ENCODE measurements around the gene JMJD1C. TPM values are rescaled to one million over a fixed set of nuclear protein-coding genes. Genes with fewer than 3 reads are reported as not detected.

Gene JMJD1C
- total RNA-seq, 1 experiment from 2014 or later: 66.3 TPM

- TF ChIP-seq ELF1 (IDR thresholded peaks at IDR 0.05; ENCODE audit: borderline replicate concordance, low read depth): no peak
- no peak for TF ChIP-seq SP1 (IDR thresholded peaks at IDR 0.05; ENCODE audit: low read depth)
- no peak for TF ChIP-seq CTCF (IDR thresholded peaks at IDR 0.05 in 2 of 3, conservative IDR thresholded peaks at IDR 0.05 in 1 of 3; ENCODE audit: borderline replicate concordance in 1 of 3, insufficient read depth in 1 of 3, low read depth in 2 of 3, low read length in 2 of 3)
- no peak for TF ChIP-seq JUND (IDR thresholded peaks at IDR 0.05)
- TF ChIP-seq POLR2A (IDR thresholded peaks at IDR 0.05; ENCODE audit: borderline replicate concordance, extremely low read depth, insufficient read depth, insufficient read length): no peak
- no peak for TF ChIP-seq CEBPB (IDR thresholded peaks at IDR 0.05; ENCODE audit: low read depth)
- TF ChIP-seq POLR2AphosphoS5 (IDR thresholded peaks at IDR 0.05; ENCODE audit: low read depth, low read length): no peak
- no peak for TF ChIP-seq ZFX (IDR thresholded peaks at IDR 0.05)
- no peak for TF ChIP-seq REST (IDR thresholded peaks at IDR 0.05; ENCODE audit: low read depth)
- no peak for TF ChIP-seq SIN3A (IDR thresholded peaks at IDR 0.05; ENCODE audit: low read depth)
- no peak for TF ChIP-seq EZH2phosphoT487 (IDR thresholded peaks at IDR 0.05; ENCODE audit: borderline replicate concordance)
- TF ChIP-seq CBX3 (IDR thresholded peaks at IDR 0.05; ENCODE audit: low read depth): no peak
- no peak for TF ChIP-seq ATF3 (IDR thresholded peaks at IDR 0.05)
- TF ChIP-seq TCF7L2 (IDR thresholded peaks at IDR 0.05; ENCODE audit: borderline replicate concordance, extremely low read depth, insufficient read depth, insufficient read length): no peak
- no peak for TF ChIP-seq YY1 (IDR thresholded peaks at IDR 0.05; ENCODE audit: extremely low read depth, insufficient replicate concordance, low read depth, low read length)
- no peak for TF ChIP-seq EGR1 (IDR thresholded peaks at IDR 0.05; ENCODE audit: low read depth)
- H3K9ac ChIP-seq (ENCODE audit: low read length): no peak overlapping the region
- H2AFZ ChIP-seq (ENCODE audit: low read depth, low read length, poor library complexity, severe bottlenecking): no peak overlapping the region
- BruUV-seq (replicated peaks): no TSS peak
- no peaks in the 10 kb centered on the region for H3K9me3 ChIP-seq (ENCODE audit: control insufficient read depth in 1 of 2, insufficient read depth in 1 of 2, low read depth in 1 of 2, low read length in 2 of 2)
- ATAC-seq (no peak), DNase-seq (ENCODE audit: low read depth, low spot score) (no peak)
- ChIA-PET POLR2A (no interaction called here), RAD21 (ENCODE audit: low non-redundant PET in 1 of 2, low total read pairs in 2 of 2, uncharacterized antibody in 2 of 2, unreplicated experiment in 2 of 2) (no interaction called here), CTCF (no interaction called here)
- intact Hi-C loops (cut with micrococcal nuclease): no loop called here
- H3K9me2 ChIP-seq (ENCODE audit: insufficient read depth): no peaks in the 10 kb centered on the region
- no peaks in the 10 kb centered on the region for H3K27me3 ChIP-seq (ENCODE audit: insufficient read depth, low read length)
- H3K36me3 ChIP-seq (ENCODE audit: control insufficient read depth in 1 of 2, insufficient read depth in 2 of 2, low read length in 2 of 2): no peaks in the 10 kb centered on the region
- no peak overlapping the region for H3K27ac ChIP-seq (ENCODE audit: low read depth, low read length)
- H3K4me2 ChIP-seq (ENCODE audit: low read length): no peak overlapping the region
- H4K20me1 ChIP-seq (ENCODE audit: insufficient read depth): peaks cover 5% of the 10 kb centered on the region; the same call in 1 of the 2 replicates
- no peak overlapping the region for H3K4me3 ChIP-seq (replicated peaks in 1 of 2; ENCODE audit: low read depth in 1 of 2, low read length in 2 of 2)
- H3K4me1 ChIP-seq (ENCODE audit: control insufficient read depth in 1 of 2, insufficient read depth in 2 of 2, low read length in 2 of 2): no peaks in the 10 kb centered on the region
- peaks cover 72% of the 10 kb centered on the region for H3K79me2 ChIP-seq (ENCODE audit: insufficient read depth, low read length)
Observed at GRCh38 chr10:63383141-63383540, 82.6 kb downstream of the JMJD1C start.

Data from HCT116 (cell line).